Transverse colon (tissue), 4 donors: ENCODE measurements around the gene TMEM97. TPM values are rescaled to one million over a fixed set of nuclear protein-coding genes. Genes with fewer than 3 reads are reported as not detected.

ENCODE experiments used
- DNase-seq: peaks from one replicate; pipeline ENCODE4 v3.0.0-alpha.2; 2019
- H3K27ac ChIP-seq, 4 donors: fragments of 200-600 bp; sonication (generic); 2 replicates each; pipeline ENCODE4 v1.5.1; 2016 to 2018; ENCODE audit warnings: inconsistent platforms in 4 of 4
- H3K27me3 ChIP-seq: fragments of 200-600 bp; sonication (generic); 2 replicates; pipeline ENCODE4 v1.5.1; 2017; ENCODE audit warnings: inconsistent platforms
- H3K36me3 ChIP-seq, 4 donors: fragments of 200-600 bp; sonication (generic); 2 replicates each; pipeline ENCODE4 v1.5.1; 2017 to 2019; ENCODE audit warnings: inconsistent platforms in 4 of 4
- H3K4me1 ChIP-seq, 4 donors: fragments of 200-600 bp; sonication (generic); 2 replicates each; pipeline ENCODE4 v1.5.1; 2017 to 2020; ENCODE audit warnings: inconsistent platforms in 4 of 4
- H3K4me3 ChIP-seq, 4 donors: fragments of 200-600 bp; sonication (generic); 1 replicate in 1 of 4; 2 replicates in 3 of 4; pipeline versions ENCODE4 v1.5.1 to v1.6.1; 2017 to 2019; ENCODE audit warnings: inconsistent platforms in 4 of 4
- H3K9me3 ChIP-seq, 2 donors: fragments of 200-600 bp; sonication (generic); 2 replicates each; pipeline ENCODE4 v1.5.1; 2017 to 2019; ENCODE audit warnings: inconsistent platforms in 2 of 2
- CTCF ChIP-seq, 5 experiments: fragments of 200-600 bp in 3 of 5; fragments of 450-650 bp in 2 of 5; sonication (generic) in 3 of 5; IDR thresholded peaks; 1 replicate in 2 of 5; 2 replicates in 3 of 5; pipeline ENCODE4 v1.5.1; 2016 to 2017; ENCODE audit warnings: antibody characterized with exemption in 5 of 5, inconsistent platforms in 3 of 5, mild to moderate bottlenecking in 2 of 5, moderate library complexity in 1 of 5
- EP300 ChIP-seq: sonication (generic); formaldehyde crosslinking; IDR thresholded peaks from one replicate; pipeline ENCODE4 v1.6.1; 2017; ENCODE audit warnings: antibody characterized with exemption, low read depth
- POLR2A ChIP-seq: fragments of 450-650 bp; IDR thresholded peaks from one replicate; pipeline ENCODE4 v1.6.1; 2016; ENCODE audit warnings: antibody characterized with exemption, mild to moderate bottlenecking, moderate library complexity
- POLR2AphosphoS5 ChIP-seq, 3 donors: sonication (generic); formaldehyde crosslinking; IDR thresholded peaks; one replicate each; pipeline ENCODE4 v1.6.1; 2016; ENCODE audit warnings: antibody characterized with exemption in 3 of 3
- WGBS, 2 donors: methylation state at CpG; one replicate each; pipeline ENCODE4 v1.1.5; 2018; ENCODE audit warnings: low coverage in 1 of 2; 5-methylcytosine and 5-hydroxymethylcytosine counted together
- in situ Hi-C, 4 donors: fragments of 200-750 bp; cut with MboI; loops; one replicate each; pipeline versions ENCODE4 v1.15.0 to v1.15.1; 2017; ENCODE audit warnings: low sequenced_read_pairs in 3 of 4, low pct_ligation_motif_present in 1 of 4, low pct_unique_long_range_greater_than_20kb in 1 of 4
- intact Hi-C: fragments of 100-400 bp; cut with DNase I; formaldehyde crosslinking; loops from one replicate; pipeline ENCODE4 v1.15.1; 2023; ENCODE audit warnings: low total_unique reads
- total RNA-seq, 4 donors: library from RNA; depleted of rRNA; stranded (reverse); fragments of >200 nt; gene quantifications; one replicate each; pipeline ENCODE4 v1.1.0, GENCODE V29; 2016

The TMEM97 gene
- total RNA-seq, 4 donors from 2014 or later: 4.5 to 57.7 (median 8.9) TPM; not detected in 1

- in situ Hi-C loops: no loop called here
- intact Hi-C loops: no loop called here
- DNase-seq: no peak
- peaks cover 18% of the 10 kb centered on the region for H3K27me3 ChIP-seq
- H3K27ac ChIP-seq: peak overlapping the region; percentile 59 to 77 (median 74)
- no peaks in the 10 kb centered on the region for H3K9me3 ChIP-seq
- 18 to 80% methylated on average over 2 to 26 of the region's 53 CpGs for WGBS, 2 donors
- TF ChIP-seq POLR2A (no peak), EP300 (no peak)
- H3K4me1 ChIP-seq: peaks cover 8 to 20% (median 15%) of the 10 kb centered on the region in 4 donors
- peak overlapping the region; percentile 10 to 56 (median 44) for H3K4me3 ChIP-seq
- no peaks in the 10 kb centered on the region for H3K36me3 ChIP-seq
These were observed 53.4 kb downstream of the TMEM97 start for GRCh38 chr17:28372203-28372944.

- Histone ChIP-seq H3K4me1 (peaks cover 8 to 20% (median 15%) of the 10 kb centered on the region in 4 donors), H3K9me3 (no peaks in the 10 kb centered on the region), H3K36me3 (no peaks in the 10 kb centered on the region), H3K27me3 (peaks cover 18% of the 10 kb centered on the region), H3K4me3 (peak overlapping the region in 1 of 4 donors; percentile 56), H3K27ac (no peak overlapping the region)
- no peak for DNase-seq
- 80 to 89% methylated on average over 2 to 6 of the region's 6 CpGs for WGBS, 2 donors
- no peak for TF ChIP-seq CTCF (IDR thresholded peaks at IDR 0.05)
- no peak for TF ChIP-seq EP300
- TF ChIP-seq POLR2AphosphoS5 (IDR thresholded peaks at IDR 0.05): no peak
- no peak for TF ChIP-seq POLR2A
- in situ Hi-C loops: no loop called here
- intact Hi-C loops: no loop called here
These were observed 53.9 kb downstream of the TMEM97 start for GRCh38 chr17:28372945-28373274.

Other genes starting within 250 kb of the TMEM97 start
- gene IFT20, start 16.3 kb downstream of the TMEM97 start, total RNA-seq: 10 to 100 TPM in 3 of 4 donors, 1 to 10 TPM in 1; 7.2 to 46.0 (median 32.4) TPM
- gene TNFAIP1, start 16.6 kb downstream of the TMEM97 start, total RNA-seq: 100 to 1,000 TPM in 1 of 4 donors, 10 to 100 TPM in 3; 25.6 to 137 (median 49.4) TPM
- 10 to 100 TPM; 54.9 to 95.3 (median 66.5) TPM for gene POLDIP2, start 38.3 kb downstream of the TMEM97 start, total RNA-seq
- gene SEBOX, start 46.0 kb downstream of the TMEM97 start, total RNA-seq: not detected
- not detected for gene VTN, start 51.1 kb downstream of the TMEM97 start, total RNA-seq
- gene SARM1, start 52.5 kb downstream of the TMEM97 start, total RNA-seq: 10 to 100 TPM in 2 of 4 donors, 1 to 10 TPM in 2; 6.0 to 22.1 (median 9.5) TPM
- gene SLC46A1, start 87.0 kb downstream of the TMEM97 start, total RNA-seq: 10 to 100 TPM in 2 of 4 donors, 1 to 10 TPM in 2; 7.5 to 15.9 (median 11.0) TPM
- 10 to 100 TPM in 3 of 4 donors, not detected in 1; 49.7 to 95.0 (median 50.3) TPM for gene SLC13A2, start 154.4 kb downstream of the TMEM97 start, total RNA-seq
- under 1 TPM in 2 of 4 donors, not detected in 2; 0.14 to 0.32 TPM for gene FOXN1, start 187.1 kb downstream of the TMEM97 start, total RNA-seq
- 10 to 100 TPM; 16.4 to 52.4 (median 32.8) TPM for gene UNC119, start 233.4 kb downstream of the TMEM97 start, total RNA-seq